Nephron progenitor cell (in vitro differentiated cells): ENCODE results near the gene PXMP2.

Experiments
- DNase-seq: peaks from one replicate; pipeline ENCODE4 v3.0.0; 2021
- H3K27ac Mint-ChIP-seq: 2 replicates; pipeline ENCODE4 v1.8.0; 2021; ENCODE audit warnings: mild to moderate bottlenecking, moderate library complexity, mixed read lengths
- H3K27me3 Mint-ChIP-seq: 2 replicates; pipeline ENCODE4 v1.8.0; 2021; ENCODE audit warnings: mild to moderate bottlenecking, low read depth, mixed read lengths; ENCODE audit not compliant: poor library complexity
- H3K36me3 Mint-ChIP-seq: 2 replicates; pipeline ENCODE4 v1.8.0; 2021; ENCODE audit warnings: low read depth, mixed read lengths
- H3K4me1 Mint-ChIP-seq: 2 replicates; pipeline ENCODE4 v1.8.0; 2021; ENCODE audit warnings: mixed read lengths
- H3K4me3 Mint-ChIP-seq: 2 replicates; pipeline ENCODE4 v1.8.0; 2021; ENCODE audit warnings: mild to moderate bottlenecking, moderate library complexity, mixed read lengths
- H3K9me3 Mint-ChIP-seq: 2 replicates; pipeline ENCODE4 v1.8.0; 2021; ENCODE audit warnings: mild to moderate bottlenecking, moderate library complexity, mixed read lengths
- TF ChIP-seq, protein P1 (sequence below): fragments of 200-600 bp; sonication (generic); IDR thresholded peaks from 2 replicates; pipeline ENCODE4 v1.5.0; 2021; ENCODE audit warnings: antibody characterized with exemption

The PXMP2 gene

DNA sequence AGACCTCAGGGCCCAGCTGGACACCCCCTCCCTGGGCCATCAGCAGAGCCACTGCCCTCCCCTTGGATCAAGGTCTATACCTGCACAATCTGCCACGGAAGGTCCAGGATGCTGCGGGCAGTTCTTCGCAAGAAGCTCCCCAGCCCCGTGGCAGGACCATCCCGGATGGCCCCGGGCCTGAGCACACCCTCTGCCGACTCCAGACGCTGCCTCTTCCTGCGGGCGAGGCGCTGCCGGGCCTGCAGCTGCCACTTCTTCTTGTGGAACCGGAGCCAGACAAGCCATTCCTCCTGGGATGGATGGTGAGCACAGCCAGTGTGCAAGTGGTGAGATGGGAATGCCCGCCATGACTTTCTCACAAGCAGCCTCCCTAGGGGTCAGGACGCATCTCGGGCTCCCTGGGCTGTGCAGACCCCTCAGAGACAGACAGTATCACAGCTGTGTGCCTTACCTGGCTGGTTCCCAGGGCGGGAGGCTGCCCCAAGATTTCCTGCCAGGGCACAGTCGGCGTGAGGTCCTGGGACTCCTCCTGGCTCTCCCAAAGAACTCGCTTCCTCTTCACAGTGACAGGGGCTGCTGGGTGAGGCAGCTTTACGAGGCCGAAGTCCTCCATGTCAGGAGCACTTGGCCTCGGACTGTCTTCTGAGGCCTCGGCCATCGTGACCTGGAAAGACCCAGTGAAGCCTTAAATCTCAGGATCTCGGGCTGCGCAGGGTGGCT lies 38.0 kb upstream of the PXMP2 start:
- H3K4me3 Mint-ChIP-seq = no peak overlapping the region
- no peaks in the 10 kb centered on the region for H3K9me3 Mint-ChIP-seq
- DNase-seq = no peak
- H3K27ac Mint-ChIP-seq = no peak overlapping the region
- H3K36me3 Mint-ChIP-seq = peaks cover 66% of the 10 kb centered on the region
- H3K27me3 Mint-ChIP-seq = no peaks in the 10 kb centered on the region
- TF ChIP-seq, protein P1, sequence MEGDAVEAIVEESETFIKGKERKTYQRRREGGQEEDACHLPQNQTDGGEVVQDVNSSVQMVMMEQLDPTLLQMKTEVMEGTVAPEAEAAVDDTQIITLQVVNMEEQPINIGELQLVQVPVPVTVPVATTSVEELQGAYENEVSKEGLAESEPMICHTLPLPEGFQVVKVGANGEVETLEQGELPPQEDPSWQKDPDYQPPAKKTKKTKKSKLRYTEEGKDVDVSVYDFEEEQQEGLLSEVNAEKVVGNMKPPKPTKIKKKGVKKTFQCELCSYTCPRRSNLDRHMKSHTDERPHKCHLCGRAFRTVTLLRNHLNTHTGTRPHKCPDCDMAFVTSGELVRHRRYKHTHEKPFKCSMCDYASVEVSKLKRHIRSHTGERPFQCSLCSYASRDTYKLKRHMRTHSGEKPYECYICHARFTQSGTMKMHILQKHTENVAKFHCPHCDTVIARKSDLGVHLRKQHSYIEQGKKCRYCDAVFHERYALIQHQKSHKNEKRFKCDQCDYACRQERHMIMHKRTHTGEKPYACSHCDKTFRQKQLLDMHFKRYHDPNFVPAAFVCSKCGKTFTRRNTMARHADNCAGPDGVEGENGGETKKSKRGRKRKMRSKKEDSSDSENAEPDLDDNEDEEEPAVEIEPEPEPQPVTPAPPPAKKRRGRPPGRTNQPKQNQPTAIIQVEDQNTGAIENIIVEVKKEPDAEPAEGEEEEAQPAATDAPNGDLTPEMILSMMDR = no peak
- no peaks in the 10 kb centered on the region for H3K4me1 Mint-ChIP-seq

DNA sequence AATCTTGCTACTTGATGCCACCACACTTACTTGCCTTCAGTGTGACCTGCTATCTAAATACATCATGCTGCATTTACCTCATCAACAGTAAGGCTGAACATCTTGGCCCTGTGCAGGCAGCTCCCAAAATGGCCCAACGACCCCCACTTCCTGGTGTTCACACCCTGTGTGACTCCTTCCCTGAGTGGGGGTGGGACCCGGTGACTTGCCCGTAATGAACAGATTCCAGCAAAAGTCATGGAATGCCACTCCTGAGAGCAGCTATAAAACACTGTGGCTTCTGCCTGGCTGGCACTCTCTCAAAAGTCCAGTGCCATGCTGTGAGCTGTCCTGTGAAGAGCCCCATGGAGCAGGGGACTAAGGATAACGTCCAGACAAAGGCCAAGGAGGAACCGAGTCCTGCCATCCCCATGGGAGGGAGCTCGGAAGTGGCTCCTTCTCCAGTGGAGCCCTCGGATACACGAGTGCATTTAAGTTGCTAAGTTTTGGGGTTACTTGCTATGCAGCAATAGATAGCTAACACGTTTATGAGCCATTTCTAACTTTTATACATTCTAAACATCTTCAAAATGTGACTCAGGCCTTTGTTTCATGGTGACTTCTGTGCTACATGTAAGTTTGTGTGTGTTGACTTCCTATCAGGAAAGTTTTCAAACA lies 35.8 kb upstream of the PXMP2 start:
- Mint-ChIP-seq H3K4me1 (no peaks in the 10 kb centered on the region), H3K4me3 (no peak overlapping the region), H3K27ac (no peak overlapping the region), H3K27me3 (no peaks in the 10 kb centered on the region), H3K36me3 (peaks cover 72% of the 10 kb centered on the region), H3K9me3 (no peaks in the 10 kb centered on the region)
- no peak for DNase-seq
- TF ChIP-seq, protein P1 = no peak

DNA sequence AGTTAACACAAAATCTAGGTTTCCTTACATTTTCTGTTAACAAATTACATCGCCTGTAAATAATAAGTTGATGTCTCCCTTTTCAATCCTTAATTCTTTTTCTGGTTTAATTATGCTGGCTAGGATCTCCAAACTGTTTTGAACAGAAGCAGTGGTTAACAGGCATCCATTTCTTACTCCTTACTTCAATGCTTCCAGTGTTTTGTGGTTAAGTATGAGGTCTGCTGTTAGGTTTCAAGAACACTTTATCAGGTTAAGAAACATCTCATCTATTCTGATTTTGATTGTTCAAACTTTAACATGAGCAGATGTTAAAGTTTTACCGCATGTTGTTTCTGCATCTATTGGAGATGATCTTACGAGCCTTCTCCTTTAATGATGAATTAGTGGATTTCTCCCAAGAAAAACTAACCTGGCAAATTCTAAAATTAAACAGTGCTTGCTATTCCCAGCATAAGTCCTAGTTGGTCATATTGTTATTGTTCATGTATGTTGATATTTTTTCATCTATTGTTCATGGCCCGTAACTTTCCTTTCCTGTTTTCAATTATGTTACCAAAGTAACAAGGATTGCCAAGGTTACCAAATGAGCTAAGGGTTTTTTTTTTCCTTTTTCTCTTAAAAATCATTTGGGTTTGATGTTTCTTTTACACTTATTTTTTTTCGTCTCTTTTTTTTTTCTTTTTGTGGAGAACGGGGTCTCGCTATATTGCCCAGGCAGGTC lies 33.7 kb upstream of the PXMP2 start:
- DNase-seq = no peak
- TF ChIP-seq, protein P1 = no peak
- no peaks in the 10 kb centered on the region for H3K4me1 Mint-ChIP-seq
- no peaks in the 10 kb centered on the region for H3K27me3 Mint-ChIP-seq
- H3K36me3 Mint-ChIP-seq = peaks cover 73% of the 10 kb centered on the region
- no peaks in the 10 kb centered on the region for H3K9me3 Mint-ChIP-seq
- no peak overlapping the region for H3K4me3 Mint-ChIP-seq
- no peak overlapping the region for H3K27ac Mint-ChIP-seq

DNA sequence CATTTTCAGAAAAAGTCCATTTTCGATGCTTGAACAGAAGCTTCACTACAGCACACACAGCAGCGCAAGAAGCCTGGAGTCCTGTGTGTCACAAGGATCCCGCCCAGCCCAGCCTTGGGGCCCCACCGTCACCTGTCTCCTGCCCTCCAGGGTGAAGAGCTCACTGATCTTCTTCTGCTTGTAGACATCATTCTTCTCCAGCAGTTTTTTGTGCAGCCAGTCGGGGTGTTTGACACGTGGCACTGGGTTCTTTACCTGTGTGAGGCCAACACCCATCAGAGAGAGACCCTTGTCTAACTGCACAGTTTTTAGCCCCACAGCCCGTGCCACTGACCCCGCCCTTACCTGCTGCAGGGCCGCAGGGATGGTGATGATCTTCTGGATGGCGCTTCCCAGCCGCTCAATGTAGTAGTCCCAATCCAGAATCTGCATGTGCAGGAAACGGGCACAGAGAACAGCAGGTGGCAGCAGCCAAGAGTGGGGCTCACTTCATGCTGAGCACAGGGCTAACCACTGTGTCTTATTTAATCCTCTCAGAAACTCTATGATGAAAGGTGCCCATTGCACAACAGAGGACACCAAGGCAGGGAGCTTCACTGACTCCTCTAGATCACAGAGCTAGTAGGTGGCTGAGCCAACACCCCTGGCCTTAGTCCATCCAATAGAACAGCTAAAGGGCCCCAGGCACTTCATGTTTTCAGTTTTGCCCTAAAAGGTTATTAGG lies 30.2 kb upstream of the PXMP2 start:
- Mint-ChIP-seq H3K4me3 (no peak overlapping the region), H3K9me3 (no peaks in the 10 kb centered on the region), H3K27me3 (no peaks in the 10 kb centered on the region), H3K27ac (no peak overlapping the region), H3K4me1 (no peaks in the 10 kb centered on the region), H3K36me3 (peaks cover 69% of the 10 kb centered on the region)
- TF ChIP-seq, protein P1 = no peak
- no peak for DNase-seq

DNA sequence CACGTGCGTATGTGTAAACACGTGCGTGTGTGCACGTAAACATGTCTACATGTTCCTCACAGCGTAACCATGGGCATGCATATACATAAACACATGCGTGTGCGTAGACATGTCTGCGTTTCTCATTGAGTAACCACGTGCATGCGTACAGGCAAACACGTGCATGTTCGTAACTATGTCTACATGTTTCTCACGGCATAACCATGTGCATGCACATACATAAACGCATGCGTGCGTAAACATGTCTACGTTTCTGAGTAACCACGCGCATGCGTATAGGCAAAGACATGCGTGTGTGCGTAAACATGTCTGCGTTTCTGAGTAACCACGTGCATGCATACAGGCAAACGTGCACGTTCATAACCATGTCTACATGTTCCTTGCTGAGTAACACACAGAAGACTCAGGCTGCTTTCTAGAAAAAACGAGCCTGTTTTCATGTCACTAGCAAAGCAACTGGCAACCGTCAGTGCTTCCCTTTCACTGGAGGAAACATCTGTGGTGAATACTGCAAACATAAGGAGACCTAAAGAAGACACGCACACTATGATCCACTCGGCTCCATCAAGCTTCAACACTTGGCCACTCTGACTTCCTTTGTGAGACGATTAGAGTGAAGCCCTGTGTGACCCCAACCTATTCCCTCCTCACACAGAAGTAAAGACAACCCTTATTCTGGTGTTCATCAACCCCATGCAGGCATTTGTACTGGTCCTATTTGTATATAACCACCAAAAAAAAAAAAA lies 29.1 kb upstream of the PXMP2 start:
- Mint-ChIP-seq H3K36me3 (peaks cover 69% of the 10 kb centered on the region), H3K4me1 (no peaks in the 10 kb centered on the region), H3K27ac (no peak overlapping the region), H3K27me3 (no peaks in the 10 kb centered on the region), H3K4me3 (no peak overlapping the region), H3K9me3 (no peaks in the 10 kb centered on the region)
- TF ChIP-seq, protein P1 = no peak
- no peak for DNase-seq
